ENCODE results near the gene TAF5L. TPM values are rescaled to one million over a fixed set of nuclear protein-coding genes. Genes with fewer than 3 reads are reported as not detected.

TAF5L gene
- total RNA-seq, 1 experiment from 2014 or later = 36.3 TPM

- intact Hi-C loops (cut with micrococcal nuclease; ENCODE audit: unreplicated experiment) = no loop called here
- H3K9me3 Mint-ChIP-seq (ENCODE audit: low read depth, unreplicated experiment) = no peaks in the 10 kb centered on the region
- no peaks in the 10 kb centered on the region for H3K27me3 Mint-ChIP-seq (ENCODE audit: unreplicated experiment)
- BruUV-seq (replicated peaks) = no TSS peak
- H3K4me3 Mint-ChIP-seq (ENCODE audit: low read depth, unreplicated experiment) = no peak overlapping the region
- TF ChIP-seq CTCF (IDR thresholded peaks at IDR 0.05; ENCODE audit: unreplicated experiment) = no peak
- CTCF ChIA-PET = no interaction called here
- H3K36me3 Mint-ChIP-seq (ENCODE audit: insufficient read depth, unreplicated experiment) = peaks cover 43% of the 10 kb centered on the region
- peaks cover 14% of the 10 kb centered on the region for H3K4me1 Mint-ChIP-seq (ENCODE audit: low read depth, unreplicated experiment)
- no peak overlapping the region for H3K27ac Mint-ChIP-seq (ENCODE audit: unreplicated experiment)
- DNase-seq = no peak
Measured at GRCh38 chr1:229631966-229632365, 6.0 kb upstream of the TAF5L start.

- peaks cover 48% of the 10 kb centered on the region for H3K36me3 Mint-ChIP-seq (ENCODE audit: insufficient read depth, unreplicated experiment)
- H3K27me3 Mint-ChIP-seq (ENCODE audit: unreplicated experiment) = no peaks in the 10 kb centered on the region
- H3K9me3 Mint-ChIP-seq (ENCODE audit: low read depth, unreplicated experiment) = no peaks in the 10 kb centered on the region
- BruUV-seq (replicated peaks) = no TSS peak
- intact Hi-C loops (cut with micrococcal nuclease; ENCODE audit: unreplicated experiment) = no loop called here
- no peak overlapping the region for H3K27ac Mint-ChIP-seq (ENCODE audit: unreplicated experiment)
- peaks cover 16% of the 10 kb centered on the region for H3K4me1 Mint-ChIP-seq (ENCODE audit: low read depth, unreplicated experiment)
- no peak for TF ChIP-seq CTCF (IDR thresholded peaks at IDR 0.05; ENCODE audit: unreplicated experiment)
- H3K4me3 Mint-ChIP-seq (ENCODE audit: low read depth, unreplicated experiment) = no peak overlapping the region
- CTCF ChIA-PET = interaction anchor here (0.7 kb wide), 3 partner anchors 804 to 1748 kb away, joined by 3 to 4 read pairs (median 4); no protein-coding TSS in a partner anchor
- no peak for DNase-seq
Measured at GRCh38 chr1:229631148-229631547, 5.2 kb upstream of the TAF5L start.

- H3K27ac Mint-ChIP-seq (ENCODE audit: unreplicated experiment) = no peak overlapping the region
- no TSS peak for BruUV-seq (replicated peaks)
- peaks cover 18% of the 10 kb centered on the region for H3K4me1 Mint-ChIP-seq (ENCODE audit: low read depth, unreplicated experiment)
- H3K36me3 Mint-ChIP-seq (ENCODE audit: insufficient read depth, unreplicated experiment) = peaks cover 47% of the 10 kb centered on the region
- H3K9me3 Mint-ChIP-seq (ENCODE audit: low read depth, unreplicated experiment) = no peaks in the 10 kb centered on the region
- TF ChIP-seq CTCF (IDR thresholded peaks at IDR 0.05; ENCODE audit: unreplicated experiment) = no peak
- CTCF ChIA-PET = no interaction called here
- no peaks in the 10 kb centered on the region for H3K27me3 Mint-ChIP-seq (ENCODE audit: unreplicated experiment)
- intact Hi-C loops (cut with micrococcal nuclease; ENCODE audit: unreplicated experiment) = loop anchor here (5.0 kb wide), 1 partner anchor 72 kb away; the partner anchor contains the start of gene ABCB10
- H3K4me3 Mint-ChIP-seq (ENCODE audit: low read depth, unreplicated experiment) = no peak overlapping the region
- DNase-seq = no peak
Measured at GRCh38 chr1:229629261-229629660, 3.3 kb upstream of the TAF5L start.

- Mint-ChIP-seq H3K4me1 (ENCODE audit: low read depth, unreplicated experiment) (peaks cover 36% of the 10 kb centered on the region), H3K9me3 (ENCODE audit: low read depth, unreplicated experiment) (no peaks in the 10 kb centered on the region), H3K27ac (ENCODE audit: unreplicated experiment) (peak overlapping the region; percentile 86), H3K4me3 (ENCODE audit: low read depth, unreplicated experiment) (peak overlapping the region; percentile 82), H3K27me3 (ENCODE audit: unreplicated experiment) (no peaks in the 10 kb centered on the region), H3K36me3 (ENCODE audit: insufficient read depth, unreplicated experiment) (peaks cover 45% of the 10 kb centered on the region)
- no peak for TF ChIP-seq CTCF (IDR thresholded peaks at IDR 0.05; ENCODE audit: unreplicated experiment)
- no peak for DNase-seq
- intact Hi-C loops (cut with micrococcal nuclease; ENCODE audit: unreplicated experiment) = loop anchor here (5.0 kb wide), 1 partner anchor 70 kb away; the partner anchor contains the start of gene ABCB10
- CTCF ChIA-PET = interaction anchor here (0.7 to 1.2 kb wide), 2 partner anchors 68 kb away, joined by 3 read pairs; partner anchors contain the start of gene ABCB10
- TSS peak; percentile 56 for BruUV-seq (replicated peaks)
Measured at GRCh38 chr1:229627003-229627402, 1.1 kb upstream of the TAF5L start.

All from Calu3 (cell line).